PC-3 (cell line): ENCODE measurements around the gene LRRTM4.

Experiments used
- CTCF ChIP-seq: fragments of 300-600 bp; sonication (generic); conservative IDR thresholded peaks from 2 replicates; pipeline ENCODE4 v1.5.1; 2017; ENCODE audit warnings: antibody characterized with exemption, low read depth, mild to moderate bottlenecking, low read length
- EZH2 ChIP-seq: fragments of 300-600 bp; sonication (generic); IDR thresholded peaks from one replicate; pipeline ENCODE4 v1.6.1; 2017; ENCODE audit warnings: antibody characterized with exemption, mild to moderate bottlenecking, low read length; ENCODE audit not compliant: unreplicated experiment
- EZH2phosphoT487 ChIP-seq: fragments of 300-600 bp; sonication (generic); IDR thresholded peaks from 2 replicates; pipeline ENCODE4 v1.6.1; 2018; ENCODE audit warnings: mild to moderate bottlenecking, antibody characterized with exemption, low read length, borderline replicate concordance

- no peak for TF ChIP-seq CTCF
- TF ChIP-seq EZH2: no peak
- TF ChIP-seq EZH2phosphoT487: no peak
Observed at GRCh38 chr2:76733736-76734135, 788.4 kb downstream of the LRRTM4 start.
